ENCODE results near the gene TCF12. TPM values are rescaled to one million over a fixed set of nuclear protein-coding genes. Genes with fewer than 3 reads are reported as not detected.

TCF12 gene
- total RNA-seq, 3 donors from 2014 or later (not counting 1 experiment from before 2014, with no cell fraction given), result 84.1 to 111 (median 107) TPM

DNA sequence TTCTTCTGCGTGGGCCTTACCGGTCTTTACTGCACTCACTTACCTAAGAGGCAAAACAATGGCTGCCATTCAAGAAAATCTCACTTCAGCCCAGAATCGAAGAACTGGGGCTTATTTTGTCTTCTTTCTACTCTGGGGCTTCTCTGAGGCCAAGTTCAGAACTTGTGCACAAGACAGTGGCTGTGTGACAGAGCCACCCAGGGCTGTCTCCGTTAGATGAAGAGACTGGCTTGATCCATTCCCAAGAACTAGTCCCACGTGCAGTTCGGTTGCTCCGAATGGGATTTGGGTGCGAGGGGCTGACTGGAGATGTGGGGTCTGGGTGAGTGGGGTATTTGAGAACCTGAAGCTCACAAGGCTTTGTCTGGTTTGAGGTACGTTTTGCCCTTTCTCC, 795 bp upstream of the TCF12 start:
- TF ChIP-seq, protein P1, sequence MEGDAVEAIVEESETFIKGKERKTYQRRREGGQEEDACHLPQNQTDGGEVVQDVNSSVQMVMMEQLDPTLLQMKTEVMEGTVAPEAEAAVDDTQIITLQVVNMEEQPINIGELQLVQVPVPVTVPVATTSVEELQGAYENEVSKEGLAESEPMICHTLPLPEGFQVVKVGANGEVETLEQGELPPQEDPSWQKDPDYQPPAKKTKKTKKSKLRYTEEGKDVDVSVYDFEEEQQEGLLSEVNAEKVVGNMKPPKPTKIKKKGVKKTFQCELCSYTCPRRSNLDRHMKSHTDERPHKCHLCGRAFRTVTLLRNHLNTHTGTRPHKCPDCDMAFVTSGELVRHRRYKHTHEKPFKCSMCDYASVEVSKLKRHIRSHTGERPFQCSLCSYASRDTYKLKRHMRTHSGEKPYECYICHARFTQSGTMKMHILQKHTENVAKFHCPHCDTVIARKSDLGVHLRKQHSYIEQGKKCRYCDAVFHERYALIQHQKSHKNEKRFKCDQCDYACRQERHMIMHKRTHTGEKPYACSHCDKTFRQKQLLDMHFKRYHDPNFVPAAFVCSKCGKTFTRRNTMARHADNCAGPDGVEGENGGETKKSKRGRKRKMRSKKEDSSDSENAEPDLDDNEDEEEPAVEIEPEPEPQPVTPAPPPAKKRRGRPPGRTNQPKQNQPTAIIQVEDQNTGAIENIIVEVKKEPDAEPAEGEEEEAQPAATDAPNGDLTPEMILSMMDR (IDR thresholded peaks at IDR 0.05), result no peak
- Mint-ChIP-seq H3K9me3 (no peaks in the 10 kb centered on the region), H3K4me3 (peak overlapping the region; percentile 89), H3K4me1 (peaks cover 30 to 35% of the 10 kb centered on the region in 2 donors), H3K27ac (peak overlapping the region; percentile 93 to 94), H3K27me3 (ENCODE audit: low read depth in 2 of 2) (no peaks in the 10 kb centered on the region), H3K36me3 (no peaks in the 10 kb centered on the region)
- 26% methylated on average over 9 of the region's 9 CpGs for WGBS (ENCODE audit: insufficient coverage)
- H3K27ac ChIP-seq (ENCODE audit: low read length), result peak overlapping the region; percentile 92
- intact Hi-C loops (cut with micrococcal nuclease), result loop anchor here (1.0 kb wide), 1 partner anchor 30 kb away; no protein-coding TSS in a partner anchor
- ATAC-seq (no peak), DNase-seq (peak in 1 of 2 donors; percentile 51)
- no peaks in the 10 kb centered on the region for H3K9me3 ChIP-seq (ENCODE audit: control insufficient read depth, insufficient read depth, low read length)
- peaks cover 4% of the 10 kb centered on the region for H3K36me3 ChIP-seq (ENCODE audit: control insufficient read depth, insufficient read depth, low read length)
- H3K4me3 ChIP-seq (ENCODE audit: low read length), result peak overlapping the region; percentile 95
- H3K27me3 ChIP-seq (ENCODE audit: control insufficient read depth, insufficient read depth, low read length), result no peaks in the 10 kb centered on the region
- peaks cover 18% of the 10 kb centered on the region for H3K4me1 ChIP-seq (ENCODE audit: control insufficient read depth, insufficient read depth, low read length)

DNA sequence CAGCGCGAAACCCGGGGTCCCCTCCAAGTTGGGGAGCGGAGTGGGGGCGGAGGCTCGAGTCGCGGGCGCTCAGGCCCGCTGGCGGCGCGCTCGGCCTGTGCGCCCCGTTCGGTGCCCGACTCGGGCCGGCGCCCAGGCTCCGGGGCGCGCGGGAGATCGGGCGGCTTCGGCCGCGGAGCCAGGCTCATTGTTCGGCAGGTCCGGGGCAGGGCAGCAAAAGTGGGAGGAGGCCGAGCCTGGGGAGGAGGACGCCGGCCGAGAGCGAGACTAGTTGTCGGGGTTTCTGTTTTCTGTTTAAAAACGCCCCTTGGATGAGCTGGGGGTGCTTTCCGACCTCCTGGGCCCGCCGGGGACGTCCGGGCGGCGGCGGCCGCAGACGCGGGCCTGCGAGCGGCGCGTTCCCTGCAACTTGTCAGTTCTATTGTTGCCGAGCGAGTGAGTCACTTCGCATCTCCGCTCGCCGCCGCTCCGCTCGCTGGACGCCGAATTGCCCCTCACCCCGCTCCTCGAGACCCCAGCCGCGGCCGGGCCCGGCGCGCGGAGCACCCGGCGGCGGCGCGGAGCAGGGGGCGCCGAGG, 676 bp downstream of the TCF12 start:
- ATAC-seq (peak; percentile 64 to 78 (median 68)), DNase-seq (peak; percentile 77 to 81)
- Mint-ChIP-seq H3K4me1 (peaks cover 40 to 48% of the 10 kb centered on the region in 2 donors), H3K27me3 (ENCODE audit: low read depth in 2 of 2) (no peaks in the 10 kb centered on the region), H3K36me3 (no peaks in the 10 kb centered on the region), H3K9me3 (no peaks in the 10 kb centered on the region), H3K4me3 (peak overlapping the region; percentile 83), H3K27ac (peak overlapping the region; percentile 93 to 94)
- H3K36me3 ChIP-seq (ENCODE audit: control insufficient read depth, insufficient read depth, low read length), result peaks cover 9% of the 10 kb centered on the region
- WGBS (ENCODE audit: insufficient coverage), result under 1% methylated on average over 81 of the region's 81 CpGs
- H3K27ac ChIP-seq (ENCODE audit: low read length), result peak overlapping the region; percentile 92
- H3K4me1 ChIP-seq (ENCODE audit: control insufficient read depth, insufficient read depth, low read length), result peaks cover 18% of the 10 kb centered on the region
- intact Hi-C loops (cut with micrococcal nuclease), result no loop called here
- TF ChIP-seq, protein P1 (IDR thresholded peaks at IDR 0.05), result no peak
- peak overlapping the region; percentile 95 for H3K4me3 ChIP-seq (ENCODE audit: low read length)
- no peaks in the 10 kb centered on the region for H3K27me3 ChIP-seq (ENCODE audit: control insufficient read depth, insufficient read depth, low read length)
- no peaks in the 10 kb centered on the region for H3K9me3 ChIP-seq (ENCODE audit: control insufficient read depth, insufficient read depth, low read length)

DNA sequence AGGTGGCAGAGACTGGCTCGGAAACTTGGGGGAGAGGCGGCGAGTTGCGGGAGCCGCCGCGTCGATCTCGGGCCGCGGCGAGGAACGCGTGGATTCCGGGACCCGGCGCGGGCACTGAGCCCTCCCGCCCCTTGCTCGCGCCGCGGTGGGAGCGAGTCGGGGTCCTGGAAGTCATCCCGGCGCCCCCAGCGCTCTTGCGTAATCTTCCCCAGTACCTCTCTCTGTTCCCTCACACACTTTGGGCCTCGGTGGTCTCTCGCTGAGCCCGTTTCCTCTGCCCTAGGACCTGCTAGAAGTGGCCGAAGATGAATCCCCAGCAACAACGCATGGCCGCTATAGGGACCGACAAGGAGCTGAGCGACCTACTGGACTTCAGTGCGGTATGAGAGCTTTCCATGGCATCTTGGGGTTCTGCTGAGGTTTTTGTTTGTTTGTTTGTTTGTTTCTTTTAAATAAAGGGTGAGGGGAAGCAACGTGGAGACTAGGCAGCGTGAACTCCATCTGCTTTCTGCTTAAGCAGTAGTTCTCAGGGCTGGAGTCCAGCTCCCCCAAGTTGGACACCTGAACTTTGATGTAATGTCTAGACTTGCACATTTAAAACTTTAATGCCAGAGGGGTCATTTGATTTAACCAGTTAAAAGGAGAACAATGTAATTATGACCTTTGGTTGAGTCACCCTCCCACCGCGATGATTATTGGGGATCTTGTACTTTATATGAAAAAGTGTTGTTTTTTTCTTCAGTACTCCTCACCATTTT, 1.3 kb downstream of the TCF12 start:
- Histone ChIP-seq H3K4me3 (ENCODE audit: low read length) (peak overlapping the region; percentile 95), H3K36me3 (ENCODE audit: control insufficient read depth, insufficient read depth, low read length) (peaks cover 9% of the 10 kb centered on the region), H3K27me3 (ENCODE audit: control insufficient read depth, insufficient read depth, low read length) (no peaks in the 10 kb centered on the region), H3K4me1 (ENCODE audit: control insufficient read depth, insufficient read depth, low read length) (peaks cover 18% of the 10 kb centered on the region), H3K27ac (ENCODE audit: low read length) (peak overlapping the region; percentile 47), H3K9me3 (ENCODE audit: control insufficient read depth, insufficient read depth, low read length) (no peaks in the 10 kb centered on the region)
- Mint-ChIP-seq H3K27me3 (ENCODE audit: low read depth in 2 of 2) (no peaks in the 10 kb centered on the region), H3K4me1 (peaks cover 44 to 52% of the 10 kb centered on the region in 2 donors), H3K27ac (peak overlapping the region; percentile 93 to 94), H3K9me3 (no peaks in the 10 kb centered on the region), H3K4me3 (peak overlapping the region; percentile 95), H3K36me3 (no peaks in the 10 kb centered on the region)
- ATAC-seq, result peak in 1 of 3 donors; percentile 2
- intact Hi-C loops (cut with micrococcal nuclease), result no loop called here
- DNase-seq, result peak in 1 of 2 donors; percentile 32
- WGBS (ENCODE audit: insufficient coverage), result under 1% methylated on average over 40 of the region's 42 CpGs
- TF ChIP-seq, protein P1 (IDR thresholded peaks at IDR 0.05), result no peak
